SJSA1 (cell line): ENCODE measurements around the gene GPD2. TPM values are rescaled to one million over a fixed set of nuclear protein-coding genes. Genes with fewer than 3 reads are reported as not detected.
"Not testable (repeated sequence)": the region's sequence is repeated elsewhere in the genome, so short reads cannot be mapped to it uniquely, and the experiment has no call there.

Source experiments
- DNase-seq, 2 experiments: peaks; one replicate each; pipeline ENCODE4 v3.0.0-alpha.2; 2015 to 2020; ENCODE audit warnings: low spot score in 2 of 2, low read depth in 1 of 2
- H3K27ac ChIP-seq: fragments of 250-450 bp; sonication (Bioruptor Pico); 2 replicates; pipeline ENCODE4 v1.5.1; 2020; ENCODE audit warnings: mild to moderate bottlenecking, moderate library complexity
- H3K27me3 ChIP-seq: fragments of 250-450 bp; sonication (Bioruptor Pico); replicated peaks from 2 replicates; pipeline ENCODE4 v1.5.1; 2020; ENCODE audit warnings: mild to moderate bottlenecking, moderate library complexity
- H3K36me3 ChIP-seq: fragments of 250-450 bp; sonication (Bioruptor Pico); 2 replicates; pipeline ENCODE4 v1.5.1; 2020; ENCODE audit warnings: mild to moderate bottlenecking
- H3K4me1 ChIP-seq: fragments of 250-450 bp; sonication (Bioruptor Pico); replicated peaks from 2 replicates; pipeline ENCODE4 v1.6.1; 2021; ENCODE audit warnings: mild to moderate bottlenecking
- H3K4me3 ChIP-seq: fragments of 250-450 bp; sonication (Bioruptor Pico); 2 replicates; pipeline ENCODE4 v1.5.1; 2020; ENCODE audit warnings: mild to moderate bottlenecking
- H3K9me3 ChIP-seq: fragments of 250-450 bp; sonication (Bioruptor Pico); replicated peaks from 2 replicates; pipeline ENCODE4 v1.5.1; 2020; ENCODE audit warnings: mild to moderate bottlenecking
- total RNA-seq: library from RNA; depleted of rRNA; stranded (reverse); fragments of >200 nt; shearing (Covaris generic); gene quantifications from 2 replicates; pipeline ENCODE4 v1.2.3, GENCODE V29; 2014; rRNA removed

Gene GPD2
- total RNA-seq, 1 experiment from 2014 or later, result 218 TPM

- Histone ChIP-seq H3K4me1 (no peaks in the 10 kb centered on the region), H3K36me3 (no peaks in the 10 kb centered on the region), H3K4me3 (no peak overlapping the region), H3K9me3 (no peaks in the 10 kb centered on the region), H3K27ac (no peak overlapping the region), H3K27me3 (0 out of 2 replicates have a peak, but pooled peaks cover 5% of the 10 kb centered on the region)
- no peak for DNase-seq
Measured at GRCh38 chr2:156615836-156616322, 179.7 kb downstream of the GPD2 start.

- H3K4me1 ChIP-seq, H3K36me3 ChIP-seq, H3K27ac ChIP-seq, H3K4me3 ChIP-seq, H3K9me3 ChIP-seq, DNase-seq, H3K27me3 ChIP-seq: not testable (repeated sequence)
Measured at GRCh38 chr2:156618071-156618470, 181.9 kb downstream of the GPD2 start.

- H3K36me3 ChIP-seq, result no peaks in the 10 kb centered on the region
- H3K9me3 ChIP-seq, result no peaks in the 10 kb centered on the region
- H3K4me1 ChIP-seq, result no peaks in the 10 kb centered on the region
- no peak for DNase-seq
- H3K4me3 ChIP-seq, result no peak overlapping the region
- no peak overlapping the region for H3K27ac ChIP-seq
- 0 out of 2 replicates have a peak, but pooled peaks cover 5% of the 10 kb centered on the region for H3K27me3 ChIP-seq
Measured at GRCh38 chr2:156619021-156619539, 182.9 kb downstream of the GPD2 start.

- H3K9me3 ChIP-seq, result no peaks in the 10 kb centered on the region
- H3K27ac ChIP-seq, result no peak overlapping the region
- H3K27me3 ChIP-seq, result no peaks in the 10 kb centered on the region
- no peak for DNase-seq
- no peaks in the 10 kb centered on the region for H3K4me1 ChIP-seq
- H3K36me3 ChIP-seq, result no peaks in the 10 kb centered on the region
- no peak overlapping the region for H3K4me3 ChIP-seq
Measured at GRCh38 chr2:156622491-156622890, 186.3 kb downstream of the GPD2 start.

- H3K4me3 ChIP-seq, result no peak overlapping the region
- H3K27me3 ChIP-seq, result no peaks in the 10 kb centered on the region
- H3K4me1 ChIP-seq, result no peaks in the 10 kb centered on the region
- H3K36me3 ChIP-seq, result no peaks in the 10 kb centered on the region
- DNase-seq, result no peak
- no peak overlapping the region for H3K27ac ChIP-seq
- no peaks in the 10 kb centered on the region for H3K9me3 ChIP-seq
Measured at GRCh38 chr2:156625360-156626170, 189.4 kb downstream of the GPD2 start.

- no peaks in the 10 kb centered on the region for H3K4me1 ChIP-seq
- DNase-seq, result no peak
- no peaks in the 10 kb centered on the region for H3K36me3 ChIP-seq
- H3K27ac ChIP-seq, result no peak overlapping the region
- H3K4me3 ChIP-seq, result no peak overlapping the region
- H3K27me3 ChIP-seq, result no peaks in the 10 kb centered on the region
- H3K9me3 ChIP-seq, result no peaks in the 10 kb centered on the region
Measured at GRCh38 chr2:156626931-156627330, 190.8 kb downstream of the GPD2 start.

- Histone ChIP-seq H3K4me3 (no peak overlapping the region), H3K27ac (no peak overlapping the region), H3K36me3 (no peaks in the 10 kb centered on the region), H3K9me3 (no peaks in the 10 kb centered on the region), H3K27me3 (no peaks in the 10 kb centered on the region), H3K4me1 (no peaks in the 10 kb centered on the region)
- DNase-seq, result no peak
Measured at GRCh38 chr2:156630579-156631337, 194.6 kb downstream of the GPD2 start.

GRCh38 chr2:156635646-156636045, 199.5 kb downstream of the GPD2 start:
- Histone ChIP-seq H3K9me3 (no peaks in the 10 kb centered on the region), H3K36me3 (no peaks in the 10 kb centered on the region), H3K27me3 (no peaks in the 10 kb centered on the region; the same call in 1 of the 2 replicates), H3K27ac (no peak overlapping the region), H3K4me3 (no peak overlapping the region), H3K4me1 (no peaks in the 10 kb centered on the region)
- DNase-seq, result no peak

Other genes starting within 250 kb of the GPD2 start
- 0.61 TPM in 1 of 2 replicates, not detected in the other for gene NR4A2, start 103.7 kb upstream of the GPD2 start, total RNA-seq